ENCODE data around the gene PDXK. TPM values are rescaled to one million over a fixed set of nuclear protein-coding genes. Genes with fewer than 3 reads are reported as not detected.
A peak's percentile ranks its signal among the peaks of the same experiment; 100 is the strongest.

The PDXK gene
- 96.3 and 106 TPM in 2 replicates for total RNA-seq (2013; cell fraction: nucleolus; rRNA removed)
- total RNA-seq (2014; rRNA removed) = 45.0 and 59.7 TPM in 2 replicates
- total RNA-seq (2014; rRNA removed; fragmentation: Illumina TruSeq; extraction: Trizol) = 41.3 and 45.8 TPM in 2 replicates
- total RNA-seq (2021) = 107 and 111 TPM in 2 replicates
- 45.1 TPM for polyA plus RNA-seq (2011; ENCODE audit: low read depth)
- polyA plus RNA-seq (2011; rRNA removed) = 103 and 141 TPM in 2 replicates
- polyA plus RNA-seq (2011; cell fraction: cytosol; rRNA removed) = 143 and 158 TPM in 2 replicates
- polyA plus RNA-seq (2011; cell fraction: nucleus; rRNA removed) = 133 and 137 TPM in 2 replicates
- polyA plus RNA-seq (2012) = 65.0 and 92.7 TPM in 2 replicates
- polyA plus RNA-seq (2014; fragmentation: Illumina TruSeq; extraction: Trizol) = 24.3 and 53.1 TPM in 2 replicates
- 10 to 100 TPM in 1 of 2 experiments, 1 to 10 TPM in 1; 3.7 to 11.4 TPM for polyA plus RNA-seq (2014; fragmentation: Nextera tagmentation; extraction: Ambion mirVana)
- polyA plus RNA-seq (2014; rRNA removed) = 66.9 and 83.4 TPM in 2 replicates
- 10 to 100 TPM; 82.1 to 96.8 TPM for polyA plus RNA-seq (2016; fragmentation: Nextera tagmentation; extraction: Ambion mirVana)
- polyA minus RNA-seq (2011; rRNA and poly(A)+ RNA removed) = 159 and 187 TPM in 2 replicates
- polyA minus RNA-seq (2011; cell fraction: cytosol; rRNA and poly(A)+ RNA removed) = 38.8 and 43.0 TPM in 2 replicates
- polyA minus RNA-seq (2011; cell fraction: nucleus; rRNA and poly(A)+ RNA removed) = 19.3 and 36.7 TPM in 2 replicates
- Bru-seq, nascent RNA = percentile 77 among the genes with signal in this experiment
- BruChase-seq, experiment 1, labeled RNA remaining after a 6-hour chase = percentile 91 among the genes with signal in this experiment
- BruChase-seq, experiment 2, labeled RNA remaining after a 2-hour chase = percentile 87 among the genes with signal in this experiment
- long read RNA-seq, experiment 1, full-length matches to known transcripts = 14 of 26 reads
- long read RNA-seq, experiment 1, partial matches to known transcripts = 3 of 26 reads
- long read RNA-seq, experiment 1, other reads (novel, unspliced or antisense) = 9 of 26 reads
- long read RNA-seq, experiment 2, full-length matches to known transcripts = 3 of 18 reads
- long read RNA-seq, experiment 2, partial matches to known transcripts = 2 of 18 reads
- long read RNA-seq, experiment 2, other reads (novel, unspliced or antisense) = 13 of 18 reads

DNA sequence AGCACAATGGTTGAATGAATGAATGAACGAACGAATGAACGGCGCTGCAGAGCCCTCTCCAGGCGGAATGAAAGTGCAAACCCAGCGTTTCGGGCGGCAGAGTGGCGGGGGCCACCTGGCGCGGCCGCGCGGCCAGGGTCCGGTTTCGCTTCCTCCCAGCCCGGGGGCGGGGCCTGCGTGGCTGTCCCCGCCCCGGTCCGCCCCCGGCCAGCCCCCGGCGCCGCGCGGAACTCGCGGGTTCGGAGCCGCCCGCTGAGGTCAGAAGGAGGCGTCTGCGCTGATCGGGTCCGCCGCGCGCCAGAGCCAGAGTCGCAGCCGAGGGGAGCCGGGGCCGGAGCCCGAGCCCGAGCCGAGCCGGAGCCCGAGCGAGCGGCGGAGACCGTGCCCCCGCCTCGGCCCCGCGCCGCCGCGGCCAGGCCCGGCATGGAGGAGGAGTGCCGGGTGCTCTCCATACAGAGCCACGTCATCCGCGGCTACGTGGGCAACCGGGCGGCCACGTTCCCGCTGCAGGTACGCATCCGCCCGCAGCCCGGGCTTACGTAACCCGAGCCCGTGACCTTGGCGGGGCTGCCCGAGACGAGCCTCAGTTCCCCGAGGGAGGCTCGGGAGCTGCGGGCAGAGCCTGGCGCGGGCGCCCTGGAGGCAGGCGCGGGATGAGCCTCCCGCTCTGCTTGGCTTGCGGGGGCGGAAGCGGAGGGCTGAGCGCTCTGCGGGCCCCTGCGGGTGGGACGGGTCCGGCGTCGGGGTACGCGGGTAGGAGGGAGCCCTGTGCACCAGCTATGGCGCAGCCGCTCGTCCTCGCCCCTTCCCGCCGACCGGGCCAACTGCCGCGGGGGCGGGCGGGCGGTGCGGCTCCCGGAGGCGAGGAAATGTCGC lies at the start of gene PDXK:
Gene PDXK (plus strand): TSS at position 258 of the 876 bp plus-strand sequence. CDS start 166 bp downstream, at position 424.
- ChIA-PET SMC1A (ENCODE audit: uncharacterized antibody, unreplicated experiment) (no interaction called here), CTCF (interaction anchor here (1.0 kb wide), 1 partner anchor 9 kb away, joined by 4 read pairs; no protein-coding TSS in a partner anchor), RAD21 (ENCODE audit: unreplicated experiment) (interaction anchor here (1.6 kb wide), 1 partner anchor 9 kb away, joined by 8 read pairs; no protein-coding TSS in a partner anchor), POLR2A (interaction anchor here (0.5 to 1.6 kb wide), 4 partner anchors 9 to 1385 kb away, joined by 3 to 8 read pairs (median 4); no protein-coding TSS in a partner anchor)
- no peak for FAIRE-seq
- H3K4me3 ChIP-seq = peak within 1 kb of the TSS; percentile 88
- under 1% methylated on average over 79 of the region's 117 CpGs for WGBS (ENCODE audit: insufficient coverage, insufficient replicate concordance, low lambda C conversion rate, missing lambda C conversion rate)
- intact Hi-C loops (cut with micrococcal nuclease; ENCODE audit: unreplicated experiment) = loop anchor here (5.0 kb wide), 2 partner anchors 52 to 218 kb away; no protein-coding TSS in a partner anchor
- DNase-seq (ENCODE audit: low read depth, low spot score) = peak; percentile 35
- H2AFZ ChIP-seq (ENCODE audit: control insufficient read depth, low read depth, low read length) = peak within 1 kb of the TSS; percentile 62
- no peaks in the 10 kb centered on the region for H3K9me3 ChIP-seq (replicated peaks; ENCODE audit: control insufficient read depth, insufficient read depth, low read length)
- H3K27me3 ChIP-seq (replicated peaks in 1 of 2; ENCODE audit: control insufficient read depth in 2 of 2, insufficient read depth in 2 of 2, low read length in 1 of 2) = no peaks in the 10 kb centered on the region
- BruUV-seq (replicated peaks) = no TSS peak
- peaks cover 4 to 6% of the 10 kb centered on the region in 2 experiments; a peak in 3 of 4 replicates for H3K36me3 ChIP-seq (ENCODE audit: control insufficient read depth in 2 of 2, insufficient read depth in 2 of 2, low read length in 1 of 2)
- peaks cover 43% of the 10 kb centered on the region for H3K79me2 ChIP-seq (ENCODE audit: control insufficient read depth, insufficient read depth, low read length)
- H3K27ac ChIP-seq (ENCODE audit: control insufficient read depth, insufficient read depth) = peak within 1 kb of the TSS; percentile 86
- peak within 1 kb of the TSS; percentile 99 for H3K4me2 ChIP-seq (ENCODE audit: control insufficient read depth, insufficient read depth)
- H4K20me1 ChIP-seq (ENCODE audit: control insufficient read depth, insufficient read depth) = peaks cover 11% of the 10 kb centered on the region
- peak; percentile 69 for ATAC-seq
- H3K4me1 ChIP-seq (ENCODE audit: control insufficient read depth, insufficient read depth, low read length) = peaks cover 50% of the 10 kb centered on the region
- peak within 1 kb of the TSS; percentile 87 for H3K9ac ChIP-seq (ENCODE audit: control insufficient read depth, insufficient read depth, low read length)
- in situ Hi-C loops (cut with MboI) = no loop called here
- TF ChIP-seq E2F8 (IDR thresholded peaks at IDR 0.05; ENCODE audit: low read depth, partially characterized antibody) = no peak
- TF ChIP-seq TARDBP (IDR thresholded peaks at IDR 0.05; ENCODE audit: borderline replicate concordance) = no peak
- peak; percentile 62; the same call in 1 of the 2 replicates for TF ChIP-seq NFXL1 (IDR thresholded peaks at IDR 0.05; ENCODE audit: borderline replicate concordance)
- TF ChIP-seq ETV6 (conservative IDR thresholded peaks at IDR 0.05 in 1 of 2, IDR thresholded peaks at IDR 0.05 in 1 of 2; ENCODE audit: borderline replicate concordance in 1 of 2, low read depth in 1 of 2) = peak in 1 of 2 experiments; percentile 41; a peak in 2 of 4 replicates
- no peak for TF ChIP-seq CUX1 (IDR thresholded peaks at IDR 0.05; ENCODE audit: insufficient replicate concordance, low read depth, low read length)
- TF ChIP-seq POU2F2 (IDR thresholded peaks at IDR 0.05; ENCODE audit: borderline replicate concordance, low read depth, low read length) = no peak; the same call in 2 of the 3 replicates
- TF ChIP-seq, protein P1, sequence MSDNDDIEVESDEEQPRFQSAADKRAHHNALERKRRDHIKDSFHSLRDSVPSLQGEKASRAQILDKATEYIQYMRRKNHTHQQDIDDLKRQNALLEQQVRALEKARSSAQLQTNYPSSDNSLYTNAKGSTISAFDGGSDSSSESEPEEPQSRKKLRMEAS (IDR thresholded peaks at IDR 0.05; ENCODE audit: low read depth, low read length) = peak; percentile 42
- TF ChIP-seq TCF7 (IDR thresholded peaks at IDR 0.05; ENCODE audit: borderline replicate concordance) = no peak

Measured in GM12878 (cell line).